WI38 (cell line): ENCODE results near the gene SYT8.

Source experiments
- H3K4me3 ChIP-seq: 2 replicates; pipeline ENCODE4 v1.5.1; 2011; ENCODE audit warnings: low read depth, mild to moderate bottlenecking, control low read depth, low read length
- TF ChIP-seq, protein P1 (sequence below): IDR thresholded peaks from 2 replicates; pipeline ENCODE4 v1.5.1; 2012; ENCODE audit warnings: low read depth, mild to moderate bottlenecking, control low read depth, low read length

The SYT8 gene

DNA sequence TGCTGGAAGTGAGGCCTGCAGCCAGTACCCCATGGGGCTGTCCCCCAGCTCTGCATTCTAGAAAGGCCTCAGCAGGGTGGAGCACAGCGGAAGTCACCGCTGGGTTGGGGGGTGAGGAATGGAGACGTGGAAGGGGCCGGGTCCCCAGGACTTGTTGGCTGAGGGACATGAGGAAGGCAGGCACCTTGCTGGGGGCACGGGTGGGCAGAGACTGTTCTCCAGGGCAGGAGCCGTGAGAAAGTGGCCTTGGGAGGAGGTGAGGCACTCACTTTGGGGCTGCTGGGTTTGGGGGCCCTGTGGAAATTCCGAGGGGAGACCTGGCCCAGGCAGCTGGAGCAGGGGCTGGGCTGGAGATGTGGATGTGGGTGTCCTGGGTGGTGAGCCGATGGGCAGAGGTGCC is 9.0 kb downstream of the SYT8 start:
- H3K4me3 ChIP-seq: no peak overlapping the region
- TF ChIP-seq, protein P1, sequence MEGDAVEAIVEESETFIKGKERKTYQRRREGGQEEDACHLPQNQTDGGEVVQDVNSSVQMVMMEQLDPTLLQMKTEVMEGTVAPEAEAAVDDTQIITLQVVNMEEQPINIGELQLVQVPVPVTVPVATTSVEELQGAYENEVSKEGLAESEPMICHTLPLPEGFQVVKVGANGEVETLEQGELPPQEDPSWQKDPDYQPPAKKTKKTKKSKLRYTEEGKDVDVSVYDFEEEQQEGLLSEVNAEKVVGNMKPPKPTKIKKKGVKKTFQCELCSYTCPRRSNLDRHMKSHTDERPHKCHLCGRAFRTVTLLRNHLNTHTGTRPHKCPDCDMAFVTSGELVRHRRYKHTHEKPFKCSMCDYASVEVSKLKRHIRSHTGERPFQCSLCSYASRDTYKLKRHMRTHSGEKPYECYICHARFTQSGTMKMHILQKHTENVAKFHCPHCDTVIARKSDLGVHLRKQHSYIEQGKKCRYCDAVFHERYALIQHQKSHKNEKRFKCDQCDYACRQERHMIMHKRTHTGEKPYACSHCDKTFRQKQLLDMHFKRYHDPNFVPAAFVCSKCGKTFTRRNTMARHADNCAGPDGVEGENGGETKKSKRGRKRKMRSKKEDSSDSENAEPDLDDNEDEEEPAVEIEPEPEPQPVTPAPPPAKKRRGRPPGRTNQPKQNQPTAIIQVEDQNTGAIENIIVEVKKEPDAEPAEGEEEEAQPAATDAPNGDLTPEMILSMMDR: no peak

DNA sequence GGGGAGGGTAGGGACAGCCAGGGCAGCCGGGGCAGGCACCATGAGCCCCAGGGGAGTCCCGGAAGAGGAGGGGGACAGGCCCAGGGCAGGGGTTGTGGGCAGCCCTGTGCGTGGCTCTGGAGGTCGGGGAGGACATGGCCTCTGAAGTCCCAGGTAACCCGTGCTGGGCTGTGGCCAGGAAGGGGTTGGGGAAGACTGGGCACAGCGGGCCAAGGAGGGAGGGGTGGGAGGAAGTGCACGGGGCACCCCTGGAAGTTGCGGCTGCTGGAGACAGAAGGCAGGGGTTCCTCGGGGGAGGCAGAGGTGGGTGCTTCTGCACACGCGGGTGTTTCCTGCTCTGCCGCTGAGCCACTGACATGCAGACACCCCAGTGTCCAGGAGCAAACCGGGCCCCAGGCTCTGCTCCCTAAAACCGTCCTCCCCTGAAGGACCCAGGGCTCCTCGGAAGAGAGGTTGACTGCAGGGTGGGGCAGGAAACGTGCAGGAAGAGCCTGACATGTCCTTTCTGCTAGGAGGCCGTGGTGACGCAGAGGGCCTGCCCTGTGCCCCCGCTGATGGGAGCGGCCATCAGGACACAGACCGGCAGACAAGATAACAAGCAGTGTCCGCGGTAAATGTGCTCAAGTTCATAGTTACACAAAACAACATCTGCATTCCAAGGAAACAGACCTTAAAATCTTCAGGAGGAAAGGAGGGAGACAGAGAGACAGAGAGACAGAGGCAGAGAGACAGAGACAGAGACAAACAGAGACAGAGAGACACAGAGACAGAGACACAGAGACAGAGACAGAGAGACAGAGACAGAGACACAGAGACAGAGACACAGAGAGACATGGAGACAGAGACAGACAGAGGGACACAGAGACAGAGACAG is 9.7 kb downstream of the SYT8 start:
- no peak overlapping the region for H3K4me3 ChIP-seq
- TF ChIP-seq, protein P1: no peak

DNA sequence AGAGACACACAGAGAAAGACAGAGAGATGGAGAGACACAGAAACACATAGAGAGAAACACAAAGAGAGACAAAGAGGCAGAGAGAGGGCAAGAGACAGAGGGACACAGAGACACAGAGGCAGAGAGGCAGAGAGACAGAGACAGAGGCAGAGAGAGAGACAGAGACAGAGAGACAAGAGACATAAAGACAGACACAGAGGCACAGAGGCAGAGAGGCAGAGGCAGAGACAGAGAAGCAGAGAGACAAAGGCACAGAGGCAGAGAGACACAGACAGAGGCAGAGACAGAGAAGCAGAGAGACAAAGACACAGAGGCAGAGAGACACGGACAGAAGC is 10.3 kb downstream of the SYT8 start:
- no peak overlapping the region for H3K4me3 ChIP-seq
- TF ChIP-seq, protein P1: no peak

DNA sequence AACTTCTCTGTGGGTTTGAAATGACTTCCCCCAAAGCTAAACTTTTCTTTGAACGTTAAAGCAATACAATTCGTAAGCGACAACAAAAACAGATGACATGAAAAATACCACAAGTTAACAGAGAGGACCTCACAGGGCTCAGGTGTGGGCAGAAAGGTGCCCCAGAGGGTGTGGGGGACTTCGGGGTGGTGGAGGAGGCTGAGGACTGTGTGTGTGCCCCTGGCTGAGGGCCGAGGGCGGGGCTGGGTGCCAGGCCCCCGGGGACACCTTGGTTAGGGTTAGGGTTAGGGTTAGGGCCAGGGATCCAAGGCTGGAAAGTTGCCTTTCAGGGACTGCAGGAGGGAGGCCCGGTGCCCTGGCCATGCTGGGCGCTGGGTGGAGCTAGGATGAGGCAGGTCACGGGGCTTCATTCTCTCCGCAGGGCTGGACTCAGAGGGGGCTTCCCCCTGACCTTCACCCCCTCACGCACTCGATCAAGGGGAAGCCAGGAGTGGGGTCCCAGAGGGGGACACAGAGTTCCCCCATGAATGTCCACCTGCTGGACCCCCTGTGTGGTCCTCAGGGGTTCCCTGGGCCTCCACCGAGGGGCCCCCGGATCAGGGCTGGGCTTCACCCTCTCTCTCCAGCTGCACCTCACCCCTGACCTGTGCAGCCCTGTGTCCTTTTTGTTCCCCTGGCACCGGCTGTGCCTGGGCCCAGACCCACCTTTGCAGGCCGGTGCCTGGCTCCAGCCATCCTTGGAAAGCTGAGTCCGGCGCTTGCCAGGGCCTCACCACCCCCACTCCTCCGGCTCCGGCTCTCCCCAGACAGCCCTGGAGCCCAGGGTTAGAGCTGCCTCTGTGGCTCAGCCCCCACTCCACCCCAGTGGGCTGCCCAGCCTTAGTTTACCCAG is 11.0 kb downstream of the SYT8 start:
- H3K4me3 ChIP-seq: no peak overlapping the region
- TF ChIP-seq, protein P1: no peak

DNA sequence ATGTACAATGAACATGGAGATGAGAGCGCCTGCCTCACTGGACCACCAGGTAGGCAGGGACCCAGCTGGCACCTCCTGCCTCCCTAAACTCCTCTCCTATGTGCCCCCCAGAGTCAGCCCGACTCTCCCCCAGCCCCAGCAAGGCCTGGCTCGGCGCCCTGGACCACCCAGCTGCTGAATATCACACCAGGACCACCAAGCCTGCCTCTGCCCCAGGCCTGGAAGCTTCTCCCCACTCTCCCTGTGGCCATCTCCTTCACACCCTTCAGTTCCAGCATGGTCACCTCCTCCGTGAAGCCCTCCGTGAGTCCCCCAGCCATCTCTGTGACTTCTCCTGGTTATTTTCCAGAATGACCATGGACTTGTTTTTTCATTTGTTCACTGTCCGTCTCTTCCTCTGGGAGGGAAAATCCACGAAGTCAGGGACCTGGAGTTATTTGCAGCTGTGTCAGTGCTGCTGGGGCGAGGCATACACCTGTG is 11.7 kb downstream of the SYT8 start:
- TF ChIP-seq, protein P1: no peak
- no peak overlapping the region for H3K4me3 ChIP-seq

DNA sequence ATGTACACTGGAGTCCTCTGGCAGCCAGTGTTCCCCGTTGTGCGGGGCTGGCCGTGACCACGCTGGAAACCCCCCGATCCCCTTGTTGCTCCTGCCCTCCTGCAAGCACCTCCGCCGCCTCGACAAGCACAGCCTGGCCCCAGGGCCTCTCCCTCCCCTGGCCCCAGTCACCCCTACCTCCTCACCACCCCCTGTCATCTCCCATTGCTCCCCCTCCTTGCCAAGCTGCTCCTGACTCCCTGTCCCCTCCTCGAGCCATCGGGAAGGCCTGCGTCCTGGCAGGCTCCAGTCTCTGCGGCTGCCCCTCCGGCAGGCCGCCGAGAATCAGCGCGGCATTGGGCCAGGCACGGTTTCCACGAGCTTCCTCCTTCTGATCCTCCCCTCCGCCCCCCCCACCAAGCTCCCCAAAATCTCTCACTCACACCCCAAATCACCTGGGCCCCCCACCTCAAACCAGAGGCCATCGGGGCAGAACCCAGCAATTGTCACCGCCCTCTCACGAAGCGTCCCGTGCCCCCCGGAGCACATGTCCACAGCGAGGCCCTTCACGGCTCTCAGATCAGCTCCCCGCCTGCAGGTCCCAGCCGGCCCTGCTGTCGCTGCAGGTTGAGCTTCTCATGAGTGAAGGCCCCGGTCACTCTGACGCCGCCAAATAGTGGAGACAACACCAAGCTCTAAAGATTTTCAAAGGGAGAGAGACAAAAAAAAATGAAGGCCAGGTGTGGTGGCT is 12.4 kb downstream of the SYT8 start:
- no peak overlapping the region for H3K4me3 ChIP-seq
- TF ChIP-seq, protein P1: no peak
